Measurements from ENCODE around the gene PLCB1.

Gene PLCB1

DNA sequence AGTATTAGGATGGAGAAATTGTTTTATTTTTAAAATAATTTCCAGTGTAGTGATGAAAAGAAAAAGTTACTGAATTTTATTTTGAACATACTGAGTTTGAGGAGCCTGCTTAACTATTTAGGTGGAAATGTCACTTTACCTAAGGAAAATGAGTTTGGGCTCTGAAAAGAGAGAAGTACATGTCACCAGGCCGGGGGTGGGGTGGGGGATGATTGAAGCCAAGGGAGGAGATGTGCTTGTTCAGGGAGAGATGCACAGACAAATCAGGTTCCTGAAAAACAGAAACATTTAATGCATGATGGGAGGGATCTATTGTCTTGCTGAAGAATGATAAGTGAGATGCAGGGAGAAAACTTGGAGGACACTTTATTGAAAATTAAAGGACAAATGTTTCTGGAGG is 71.3 kb downstream of the PLCB1 start:
- TF ChIP-seq GATA3 (IDR thresholded peaks at IDR 0.05; ENCODE audit: low read depth, low read length): no peak
- TF ChIP-seq GATA2 (IDR thresholded peaks at IDR 0.05; ENCODE audit: low read depth, low read length): no peak

DNA sequence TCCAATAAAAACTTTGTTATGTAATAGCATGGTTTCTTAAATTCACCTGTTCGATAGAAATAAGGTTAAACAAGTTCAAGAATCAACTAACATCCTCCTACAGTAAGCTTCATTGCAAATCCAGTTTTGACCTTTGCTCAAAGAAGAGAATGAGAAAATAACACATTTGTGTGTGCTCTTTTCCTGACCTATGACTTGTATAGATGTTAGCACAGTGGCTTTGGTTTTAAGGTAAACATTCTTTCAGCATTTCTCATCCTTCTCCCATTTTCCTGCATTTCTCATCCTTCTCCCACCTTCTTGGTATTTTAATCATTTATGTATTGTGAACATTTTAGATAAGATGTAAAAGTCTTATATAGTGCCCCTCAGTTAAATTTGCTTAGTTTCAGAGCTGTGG is 73.9 kb downstream of the PLCB1 start:
- TF ChIP-seq GATA2 (IDR thresholded peaks at IDR 0.05; ENCODE audit: low read depth, low read length): no peak
- TF ChIP-seq GATA3 (IDR thresholded peaks at IDR 0.05; ENCODE audit: low read depth, low read length): no peak

DNA sequence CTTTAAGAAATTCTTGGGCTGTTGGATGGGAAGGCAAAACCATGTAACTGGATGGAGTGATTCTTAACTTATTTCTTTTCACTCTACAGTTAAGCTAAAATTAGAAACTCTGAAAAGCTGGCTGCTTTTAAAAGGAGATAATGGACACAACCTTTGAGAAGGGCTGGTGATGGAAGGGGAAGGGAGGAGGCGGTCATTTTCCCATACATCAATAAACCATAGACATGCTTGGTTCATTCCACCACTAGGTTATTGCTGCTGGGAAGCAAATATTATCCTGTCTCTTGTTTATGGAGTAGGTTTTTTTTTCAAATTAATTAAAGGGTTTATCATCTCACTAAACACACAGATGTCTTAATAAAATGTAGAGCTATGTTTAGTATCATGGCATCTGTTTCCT is 76.2 kb downstream of the PLCB1 start:
- TF ChIP-seq GATA2 (IDR thresholded peaks at IDR 0.05; ENCODE audit: low read depth, low read length) (no peak), GATA3 (IDR thresholded peaks at IDR 0.05; ENCODE audit: low read depth, low read length) (no peak)

DNA sequence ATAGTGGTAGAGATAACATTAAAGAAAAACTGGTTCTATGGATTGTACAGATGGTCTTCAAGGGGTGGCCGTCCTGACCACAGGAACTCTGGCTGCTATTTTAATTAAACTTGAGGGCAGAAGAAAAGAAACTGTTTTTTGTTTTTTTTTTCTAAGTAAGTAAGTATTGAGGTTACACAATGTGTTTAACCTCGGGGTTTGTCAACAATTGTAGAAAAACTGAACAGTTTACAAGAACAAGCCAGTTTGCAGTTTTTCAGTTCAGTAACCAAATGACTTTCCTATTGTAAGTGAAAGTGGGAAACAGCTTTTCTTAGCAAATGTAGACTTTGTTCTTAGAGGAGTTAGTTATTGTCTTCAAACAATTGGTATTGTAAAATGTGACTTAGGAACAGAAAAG is 77.0 kb downstream of the PLCB1 start:
- TF ChIP-seq GATA3 (IDR thresholded peaks at IDR 0.05; ENCODE audit: low read depth, low read length) (no peak), GATA2 (IDR thresholded peaks at IDR 0.05; ENCODE audit: low read depth, low read length) (no peak)

- TF ChIP-seq GATA2 (IDR thresholded peaks at IDR 0.05; ENCODE audit: low read depth, low read length) (no peak), GATA3 (IDR thresholded peaks at IDR 0.05; ENCODE audit: low read depth, low read length) (no peak)
These were observed 78.7 kb downstream of the PLCB1 start for GRCh38 chr20:8210749-8211148.

DNA sequence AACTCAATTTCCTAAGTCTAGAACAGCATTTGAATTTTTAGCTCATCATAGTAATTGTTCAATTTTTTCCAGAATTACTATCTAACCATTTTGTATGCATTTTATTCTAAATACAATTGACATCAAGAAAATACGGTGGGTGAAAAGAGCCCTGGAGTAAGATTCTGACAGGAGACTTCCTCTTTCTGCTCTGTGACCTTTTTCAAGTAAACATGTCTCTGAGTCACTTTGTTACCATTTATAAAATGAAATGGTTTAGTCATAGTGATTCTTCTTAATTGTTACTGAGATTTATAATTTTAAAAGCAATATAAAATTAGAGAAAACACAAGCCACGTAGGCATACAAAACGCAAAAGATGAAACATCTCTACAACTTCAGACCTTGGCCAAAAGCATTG is 80.2 kb downstream of the PLCB1 start:
- TF ChIP-seq GATA2 (IDR thresholded peaks at IDR 0.05; ENCODE audit: low read depth, low read length): no peak

GRCh38 chr20:8213270-8213669 is 81.2 kb downstream of the PLCB1 start:
- TF ChIP-seq GATA3 (IDR thresholded peaks at IDR 0.05; ENCODE audit: low read depth, low read length): no peak
- TF ChIP-seq GATA2 (IDR thresholded peaks at IDR 0.05; ENCODE audit: low read depth, low read length): no peak

DNA sequence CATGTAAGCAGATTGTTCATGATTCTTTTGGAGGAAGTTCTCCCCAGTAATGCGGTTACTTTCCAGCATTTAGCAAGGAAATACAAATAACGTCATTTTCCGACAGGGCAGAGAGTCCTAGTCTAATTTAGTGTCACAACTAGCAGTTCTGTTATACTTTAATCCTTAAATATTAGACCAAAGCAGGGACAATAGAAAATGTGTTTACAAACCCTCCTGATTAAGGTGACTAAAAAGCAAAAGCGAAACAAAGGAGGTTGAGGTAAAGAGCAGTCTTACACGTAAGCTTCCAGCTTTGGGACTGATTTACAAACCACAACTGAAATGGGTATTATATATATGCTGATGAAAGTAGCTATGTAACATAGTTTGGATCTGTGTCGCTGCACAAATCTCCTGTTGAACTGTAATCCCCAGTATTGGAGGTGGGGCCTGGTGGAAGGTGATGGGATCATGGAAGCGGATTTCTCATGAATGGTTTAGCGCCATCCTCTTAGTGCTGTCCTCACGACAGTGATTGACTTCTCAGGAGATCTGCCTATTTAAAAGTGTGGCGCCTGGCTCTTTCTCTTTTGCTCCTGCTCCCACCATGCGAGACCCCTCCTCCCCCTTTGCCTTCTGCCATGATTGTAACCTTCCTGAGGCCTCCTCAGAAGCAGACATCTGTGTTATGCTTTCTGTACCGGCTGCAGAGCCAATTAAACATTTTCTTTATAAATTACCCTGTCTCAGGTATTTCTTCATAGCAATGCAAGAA is 81.9 kb downstream of the PLCB1 start:
- no peak for TF ChIP-seq GATA3 (IDR thresholded peaks at IDR 0.05; ENCODE audit: low read depth, low read length)
- no peak for TF ChIP-seq GATA2 (IDR thresholded peaks at IDR 0.05; ENCODE audit: low read depth, low read length)

DNA sequence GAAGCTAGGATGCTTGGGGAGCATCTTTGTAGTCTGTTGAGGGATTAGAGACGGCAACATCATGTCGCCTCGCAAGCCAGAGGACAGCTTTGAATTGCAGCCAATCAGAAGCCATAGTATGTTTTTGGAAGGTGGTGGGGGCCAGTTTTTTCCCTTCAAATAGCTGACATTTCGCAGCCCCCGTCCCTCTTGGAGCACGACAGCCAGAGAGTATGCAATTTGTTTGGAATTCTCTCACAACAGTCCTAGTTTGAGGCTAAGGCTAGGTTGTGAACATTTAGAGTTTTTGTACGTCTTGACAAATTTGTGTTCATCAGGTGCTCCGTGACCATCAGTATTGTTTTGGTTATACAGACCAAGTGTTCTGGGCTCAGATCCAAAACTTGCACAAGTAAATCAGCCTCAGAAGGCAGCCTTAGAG is 83.3 kb downstream of the PLCB1 start:
- no peak for TF ChIP-seq GATA2 (IDR thresholded peaks at IDR 0.05; ENCODE audit: low read depth, low read length)

DNA sequence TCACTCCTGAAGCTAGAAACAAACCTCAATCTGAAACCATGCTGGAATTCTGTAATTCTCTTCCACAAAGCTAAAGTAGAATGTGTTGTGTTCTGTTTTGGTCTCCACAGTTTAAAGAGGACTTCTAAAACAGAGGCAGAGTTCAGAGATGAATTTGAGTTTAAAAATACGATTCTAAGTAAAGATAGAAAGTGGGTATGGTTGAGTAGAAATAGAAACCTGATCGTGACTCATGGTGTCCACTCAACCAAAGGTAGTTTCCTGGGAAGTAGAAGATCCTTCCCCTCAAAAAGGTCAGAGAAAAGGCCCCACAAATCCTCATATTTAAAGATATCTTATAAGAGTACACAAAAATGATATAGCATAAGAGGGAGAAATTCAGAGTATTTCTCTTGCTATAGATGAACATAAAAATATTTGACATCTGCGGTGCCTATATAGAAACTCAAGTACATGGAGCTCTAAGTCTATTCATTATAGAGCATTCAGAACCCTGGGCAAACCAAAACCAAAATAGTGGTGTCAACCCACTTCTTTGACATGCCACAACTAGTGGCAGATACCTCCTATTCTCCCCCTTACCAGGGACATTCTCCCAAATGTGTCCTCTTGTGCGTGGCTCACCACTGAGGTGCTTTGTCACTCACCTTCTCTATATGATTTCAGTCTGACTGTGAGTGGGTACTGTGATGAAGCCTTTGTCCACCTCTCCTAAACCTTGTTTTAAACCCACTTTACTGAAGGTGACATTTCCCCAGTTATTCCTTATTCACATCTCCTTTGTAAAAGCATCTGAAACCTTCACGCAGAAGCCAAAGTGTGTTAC is 84.5 kb downstream of the PLCB1 start:
- no peak for TF ChIP-seq GATA2 (IDR thresholded peaks at IDR 0.05; ENCODE audit: low read depth, low read length)
- no peak for TF ChIP-seq GATA3 (IDR thresholded peaks at IDR 0.05; ENCODE audit: low read depth, low read length)

DNA sequence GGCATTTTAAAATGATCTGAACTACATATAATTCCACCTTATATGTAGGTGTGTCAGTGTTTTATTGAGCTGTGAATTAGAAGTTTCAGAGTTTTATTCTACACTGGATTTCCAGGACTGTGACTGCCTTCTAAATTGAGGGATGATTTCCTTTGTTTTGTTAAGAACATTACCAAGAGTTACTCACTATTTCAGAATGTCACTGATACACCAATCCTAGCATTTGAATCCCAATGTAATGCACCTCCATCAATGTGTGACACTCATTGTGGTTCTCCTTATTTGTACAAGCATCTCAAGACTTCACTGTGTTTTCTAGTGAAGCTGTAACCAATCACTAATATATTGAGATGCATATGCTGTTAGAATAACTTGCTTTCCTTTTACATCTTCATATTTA is 86.8 kb downstream of the PLCB1 start:
- no peak for TF ChIP-seq GATA2 (IDR thresholded peaks at IDR 0.05; ENCODE audit: low read depth, low read length)
- no peak for TF ChIP-seq GATA3 (IDR thresholded peaks at IDR 0.05; ENCODE audit: low read depth, low read length)

- TF ChIP-seq GATA3 (IDR thresholded peaks at IDR 0.05; ENCODE audit: low read depth, low read length) (no peak), GATA2 (IDR thresholded peaks at IDR 0.05; ENCODE audit: low read depth, low read length) (no peak)
These were observed 87.3 kb downstream of the PLCB1 start for GRCh38 chr20:8219403-8219802.

DNA sequence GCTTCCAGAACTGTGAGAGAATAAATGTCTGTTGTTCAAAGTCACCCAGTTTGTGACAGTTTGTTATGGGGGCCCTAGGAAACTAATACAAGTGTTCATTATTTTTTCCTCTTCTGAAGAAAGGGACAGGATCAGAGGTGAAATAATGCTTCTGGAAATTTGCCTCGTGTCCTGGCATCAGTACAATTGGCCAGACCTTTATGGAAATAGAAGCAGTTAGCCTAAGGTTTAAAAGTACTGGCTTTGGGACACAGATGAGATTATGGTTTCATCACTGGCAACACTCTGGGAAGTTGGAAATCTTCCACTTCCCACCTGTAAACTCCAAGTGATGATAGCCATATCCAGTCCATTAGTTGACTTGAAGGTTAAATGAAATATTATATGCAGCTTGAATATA is 88.7 kb downstream of the PLCB1 start:
- no peak for TF ChIP-seq GATA3 (IDR thresholded peaks at IDR 0.05; ENCODE audit: low read depth, low read length)
- TF ChIP-seq GATA2 (IDR thresholded peaks at IDR 0.05; ENCODE audit: low read depth, low read length): no peak

DNA sequence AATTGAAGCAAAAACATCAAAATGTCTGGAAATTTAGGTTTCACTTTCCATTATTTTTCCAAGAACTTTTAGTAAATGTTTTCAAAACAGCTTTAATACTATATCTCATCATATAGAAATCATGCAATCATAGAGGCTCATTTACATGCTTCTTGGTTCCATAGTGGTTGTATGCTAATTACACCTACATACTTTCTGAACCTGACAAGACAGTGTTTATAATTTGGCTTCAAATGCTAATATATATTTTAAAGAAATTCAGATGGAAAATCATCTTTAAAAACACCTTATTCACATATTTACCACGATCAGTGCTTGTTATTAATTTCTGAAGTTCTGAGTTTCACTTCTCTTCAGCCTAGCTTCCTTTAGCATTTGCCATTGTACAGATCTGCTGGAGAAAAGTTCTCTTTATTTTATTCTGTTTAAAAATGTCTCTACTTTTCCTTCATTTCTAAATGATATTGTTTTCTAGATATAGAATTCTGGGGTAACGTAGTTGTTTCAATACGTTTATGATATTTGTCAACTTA is 89.9 kb downstream of the PLCB1 start:
- TF ChIP-seq GATA2 (IDR thresholded peaks at IDR 0.05; ENCODE audit: low read depth, low read length) (no peak), GATA3 (IDR thresholded peaks at IDR 0.05; ENCODE audit: low read depth, low read length) (no peak)
